ENCODE data around the gene JAK1.

JAK1 gene

GRCh38 chr1:64844609-64845008, 121.7 kb downstream of the JAK1 start:
- DNase-seq (ENCODE audit: extremely low read depth, low read depth): no peak

GRCh38 chr1:64844175-64844574, 122.2 kb downstream of the JAK1 start:
- no peak for TF ChIP-seq CTCF (IDR thresholded peaks at IDR 0.05; ENCODE audit: low read depth, low read length)
- DNase-seq (ENCODE audit: extremely low read depth, low read depth): no peak

More at GRCh38 chr1:64844609-64845008, 121.7 kb downstream of the JAK1 start:
- no peak for TF ChIP-seq CTCF (IDR thresholded peaks at IDR 0.05; ENCODE audit: low read depth, low read length)

GRCh38 chr1:64843675-64844074, 122.7 kb downstream of the JAK1 start:
- no peak for DNase-seq (ENCODE audit: extremely low read depth, low read depth)
- no peak for TF ChIP-seq CTCF (IDR thresholded peaks at IDR 0.05; ENCODE audit: low read depth, low read length)

GRCh38 chr1:64842224-64842623, 124.1 kb downstream of the JAK1 start:
- DNase-seq (ENCODE audit: extremely low read depth, low read depth): no peak
- no peak for TF ChIP-seq CTCF (IDR thresholded peaks at IDR 0.05; ENCODE audit: low read depth, low read length)

- TF ChIP-seq CTCF (IDR thresholded peaks at IDR 0.05; ENCODE audit: low read depth, low read length): no peak
- DNase-seq (ENCODE audit: extremely low read depth, low read depth): no peak
Measured at GRCh38 chr1:64841330-64842065, 124.9 kb downstream of the JAK1 start.

GRCh38 chr1:64839732-64840405, 126.5 kb downstream of the JAK1 start:
- TF ChIP-seq CTCF (IDR thresholded peaks at IDR 0.05; ENCODE audit: low read depth, low read length): no peak

GRCh38 chr1:64839261-64839660, 127.1 kb downstream of the JAK1 start:
- DNase-seq (ENCODE audit: extremely low read depth, low read depth): no peak
- no peak for TF ChIP-seq CTCF (IDR thresholded peaks at IDR 0.05; ENCODE audit: low read depth, low read length)

More at GRCh38 chr1:64839732-64840405, 126.5 kb downstream of the JAK1 start:
- no peak for DNase-seq (ENCODE audit: extremely low read depth, low read depth)

Data from AG09319 (cell line).